Measurements from ENCODE around the gene SEPHS2.

The SEPHS2 gene

GRCh38 chr16:30446203-30446595 is 525 bp upstream of the SEPHS2 start (continued):
- TF ChIP-seq ZNF26 (tag by site-specific recombination; IDR thresholded peaks at IDR 0.05), result peak; percentile 16; the same call in 1 of the 2 replicates
- TF ChIP-seq ZNF416 (tag by site-specific recombination; IDR thresholded peaks at IDR 0.05), result no peak
- peak; percentile 38; the same call in 1 of the 2 replicates for TF ChIP-seq ZBTB17 (tag by site-specific recombination; IDR thresholded peaks at IDR 0.05)

- H3K4me3 ChIP-seq (ENCODE audit: low read depth, low read length), result peak overlapping the region; percentile 79
- H3K27ac ChIP-seq (ENCODE audit: extremely low read depth, low read depth, low read length), result peak overlapping the region; percentile 70
- ChIA-PET POLR2A (interaction anchor here (0.6 to 2.0 kb wide), 9 partner anchors 15 to 165 kb away, joined by 3 to 14 read pairs (median 4); partner anchors contain the start of genes DCTPP1, ZNF689 and ZNF747), CTCF (interaction anchor here (0.6 to 2.7 kb wide), 4 partner anchors 9 to 171 kb away, joined by 3 to 7 read pairs (median 5); partner anchors contain the start of gene DCTPP1)
- H3K4me1 ChIP-seq (ENCODE audit: control insufficient read depth, insufficient read depth, low read length), result peaks cover 3% of the 10 kb centered on the region; the same call in 1 of the 2 replicates
- H3K36me3 ChIP-seq (ENCODE audit: control insufficient read depth in 2 of 2, insufficient read depth in 1 of 2, low read length in 2 of 2), result peaks cover 0 to 22% of the 10 kb centered on the region in 2 experiments; a peak in 2 of 3 replicates
- H3K9me3 ChIP-seq (ENCODE audit: control insufficient read depth, insufficient read depth, low read depth, low read length), result no peaks in the 10 kb centered on the region
- TF ChIP-seq ZNF629 (tag by site-specific recombination; IDR thresholded peaks at IDR 0.05) (peak; percentile 36; the same call in 1 of the 2 replicates), ZBTB48 (tag by site-specific recombination; IDR thresholded peaks at IDR 0.05) (peak; percentile 53; the same call in 1 of the 2 replicates), ZNF280C (tag by site-specific recombination; IDR thresholded peaks at IDR 0.05) (no peak), ZNF600 (tag by site-specific recombination; IDR thresholded peaks at IDR 0.05) (peak; percentile 69), SCRT2 (tag by site-specific recombination; IDR thresholded peaks at IDR 0.05) (peak; percentile 43; the same call in 1 of the 2 replicates)
Observed at GRCh38 chr16:30445149-30445407, 596 bp downstream of the SEPHS2 start.

GRCh38 chr16:30444231-30445148 is 1.2 kb downstream of the SEPHS2 start:
- peaks cover 3% of the 10 kb centered on the region; the same call in 1 of the 2 replicates for H3K4me1 ChIP-seq (ENCODE audit: control insufficient read depth, insufficient read depth, low read length)
- no peak overlapping the region; the same call in 1 of the 2 replicates for H3K27ac ChIP-seq (ENCODE audit: extremely low read depth, low read depth, low read length)
- CTCF ChIA-PET, result interaction anchor here (0.6 to 2.7 kb wide), 5 partner anchors 8 to 172 kb away, joined by 3 to 7 read pairs (median 4); partner anchors contain the start of gene DCTPP1
- peaks cover 0 to 22% of the 10 kb centered on the region in 2 experiments; a peak in 2 of 3 replicates for H3K36me3 ChIP-seq (ENCODE audit: control insufficient read depth in 2 of 2, insufficient read depth in 1 of 2, low read length in 2 of 2)
- peak overlapping the region; percentile 79 for H3K4me3 ChIP-seq (ENCODE audit: low read depth, low read length)
- POLR2A ChIA-PET, result interaction anchor here (0.7 to 2.0 kb wide), 8 partner anchors 14 to 166 kb away, joined by 3 to 14 read pairs (median 5); partner anchors contain the start of genes DCTPP1, ZNF689 and ZNF747
- no peaks in the 10 kb centered on the region for H3K9me3 ChIP-seq (ENCODE audit: control insufficient read depth, insufficient read depth, low read depth, low read length)
- TF ChIP-seq ZNF202 (tag by site-specific recombination; IDR thresholded peaks at IDR 0.05; ENCODE audit: borderline replicate concordance) (no peak), ZNF146 (tag by site-specific recombination; IDR thresholded peaks at IDR 0.05) (no peak), ZBTB44 (tag by site-specific recombination; IDR thresholded peaks at IDR 0.05) (peak; percentile 4; the same call in 1 of the 2 replicates), ZNF645 (tag by site-specific recombination; IDR thresholded peaks at IDR 0.05) (0 out of 2 replicates have a peak, but pooled peaks have one; percentile 27), YY2 (tag by site-specific recombination; IDR thresholded peaks at IDR 0.05) (peak; percentile 97), ZNF354C (tag by site-specific recombination; IDR thresholded peaks at IDR 0.05; ENCODE audit: borderline replicate concordance, low read depth) (no peak), GFI1B (tag by site-specific recombination; IDR thresholded peaks at IDR 0.05) (no peak), ZSCAN18 (tag by site-specific recombination; IDR thresholded peaks at IDR 0.05) (0 out of 2 replicates have a peak, but pooled peaks have one; percentile 37), ZNF654 (tag by site-specific recombination; IDR thresholded peaks at IDR 0.05; ENCODE audit: low read depth) (no peak), REST (tag by site-specific recombination; IDR thresholded peaks at IDR 0.05) (peak; percentile 68)

Data from HEK293 (cell line).